HepG2 (cell line): ENCODE results near the gene VWA1. TPM values are rescaled to one million over a fixed set of nuclear protein-coding genes. Genes with fewer than 3 reads are reported as not detected.

Source experiments
- CENPT ChIP-seq: sonication (generic); formaldehyde crosslinking; IDR thresholded peaks from 2 replicates; pipeline ENCODE4 v1.8.0; 2022; ENCODE audit warnings: low read depth, mild to moderate bottlenecking, moderate library complexity, missing genetic modification reagents
- E2F5 ChIP-seq: sonication (generic); formaldehyde crosslinking; conservative IDR thresholded peaks from 2 replicates; pipeline ENCODE4 v1.4.0; 2020; ENCODE audit warnings: missing genetic modification reagents
- GZF1 ChIP-seq: sonication (generic); formaldehyde crosslinking; IDR thresholded peaks from 2 replicates; pipeline ENCODE4 v1.5.1; 2020; ENCODE audit warnings: mild to moderate bottlenecking, missing genetic modification reagents
- HOXA9 ChIP-seq: sonication (generic); formaldehyde crosslinking; IDR thresholded peaks from 2 replicates; pipeline ENCODE4 v1.8.1; 2022; ENCODE audit warnings: missing genetic modification reagents, mild to moderate bottlenecking, moderate library complexity, borderline replicate concordance
- IRF9 ChIP-seq: sonication (generic); formaldehyde crosslinking; IDR thresholded peaks from 2 replicates; pipeline ENCODE4 v1.8.0; 2022; ENCODE audit warnings: missing genetic modification reagents, mild to moderate bottlenecking, borderline replicate concordance
- LBX2 ChIP-seq: sonication (generic); formaldehyde crosslinking; IDR thresholded peaks from 2 replicates; pipeline ENCODE4 v1.5.0; 2020; ENCODE audit warnings: missing genetic modification reagents, mild to moderate bottlenecking, borderline replicate concordance
- MZF1 ChIP-seq: sonication (generic); formaldehyde crosslinking; IDR thresholded peaks from 2 replicates; pipeline ENCODE4 v1.8.1; 2023; ENCODE audit warnings: mild to moderate bottlenecking, missing genetic modification reagents, borderline replicate concordance
- PHF20 ChIP-seq: sonication (generic); formaldehyde crosslinking; IDR thresholded peaks from 2 replicates; pipeline ENCODE4 v1.5.0; 2020; ENCODE audit warnings: mild to moderate bottlenecking, missing genetic modification reagents
- PHF5A ChIP-seq: IDR thresholded peaks from one replicate; pipeline ENCODE4 v1.6.1; 2018; ENCODE audit warnings: low read depth, missing genetic modification reagents; ENCODE audit not compliant: unreplicated experiment
- RBFOX2 ChIP-seq: fragments of 200-400 bp; formaldehyde crosslinking; IDR thresholded peaks from 2 replicates; pipeline ENCODE4 v1.6.1; 2017; ENCODE audit warnings: low read depth, mild to moderate bottlenecking, low read length
- SNAI1 ChIP-seq: sonication (generic); formaldehyde crosslinking; IDR thresholded peaks from 2 replicates; pipeline ENCODE4 v1.5.0; 2020; ENCODE audit warnings: mild to moderate bottlenecking, missing genetic modification reagents, borderline replicate concordance
- TOE1 ChIP-seq: sonication (generic); formaldehyde crosslinking; IDR thresholded peaks from 2 replicates; pipeline ENCODE4 v1.4.0; 2020; ENCODE audit warnings: mild to moderate bottlenecking, missing genetic modification reagents
- ZBTB33 ChIP-seq: sonication (generic); formaldehyde crosslinking; IDR thresholded peaks from 2 replicates; pipeline ENCODE4 v1.4.0; 2020; ENCODE audit warnings: missing genetic modification reagents
- ZNF180 ChIP-seq: sonication (generic); formaldehyde crosslinking; IDR thresholded peaks from 2 replicates; pipeline ENCODE4 v1.4.0; 2020; ENCODE audit warnings: low read depth, missing genetic modification reagents, borderline replicate concordance
- ZNF766 ChIP-seq: sonication (generic); formaldehyde crosslinking; IDR thresholded peaks from 2 replicates; pipeline ENCODE4 v1.5.0; 2020; ENCODE audit warnings: missing genetic modification reagents, borderline replicate concordance
- ZNF768 ChIP-seq: sonication (generic); formaldehyde crosslinking; IDR thresholded peaks from 2 replicates; pipeline ENCODE4 v1.4.0; 2020; ENCODE audit warnings: missing genetic modification reagents
- ZNF788 ChIP-seq: sonication (generic); formaldehyde crosslinking; IDR thresholded peaks from 2 replicates; pipeline ENCODE4 v1.5.0; 2020; ENCODE audit warnings: mild to moderate bottlenecking, missing genetic modification reagents, borderline replicate concordance
- ZSCAN20 ChIP-seq: sonication (generic); formaldehyde crosslinking; IDR thresholded peaks from 2 replicates; pipeline ENCODE4 v1.4.0; 2020; ENCODE audit warnings: missing genetic modification reagents, mild to moderate bottlenecking, borderline replicate concordance
- polyA plus RNA-seq, 8 experiments: library from polyadenylated mRNA; depleted of rRNA in 3 of 8; stranded (reverse) in 7 of 8; unstranded in 1 of 8; fragments of >200 nt; fragmentation: Illumina TruSeq in 4 of 8; extraction: Trizol in 4 of 8; gene quantifications; 2 replicates each; pipeline versions ENCODE4 v1.2.1 to v1.2.3, GENCODE V29; 2011 to 2016; ENCODE audit warnings: low read depth in 4 of 8, missing spikeins in 1 of 8, mixed read lengths in 1 of 8; ENCODE audit not compliant: insufficient read depth in 1 of 8
- total RNA-seq, 5 experiments: library from RNA; depleted of rRNA; stranded (reverse); fragments of >200 nt; fragmentation: Illumina TruSeq; extraction: Trizol; gene quantifications; 2 replicates each; pipeline ENCODE4 v1.2.3, GENCODE V29; 2016; ENCODE audit warnings: low read depth in 1 of 5
- TF ChIP-seq, protein P1 (sequence below): sonication (generic); formaldehyde crosslinking; IDR thresholded peaks from 2 replicates; pipeline ENCODE4 v1.4.0; 2020; ENCODE audit warnings: missing genetic modification reagents, borderline replicate concordance
- TF ChIP-seq, protein P2 (sequence below): sonication (generic); formaldehyde crosslinking; IDR thresholded peaks from 2 replicates; pipeline ENCODE4 v1.5.0; 2020; ENCODE audit warnings: missing genetic modification reagents

Gene VWA1
- total and polyA plus RNA-seq, 2 of the 13 experiments (the other 11 are each of a cell fraction or from before 2014, with no cell fraction given): 40.9 to 57.5 TPM

DNA sequence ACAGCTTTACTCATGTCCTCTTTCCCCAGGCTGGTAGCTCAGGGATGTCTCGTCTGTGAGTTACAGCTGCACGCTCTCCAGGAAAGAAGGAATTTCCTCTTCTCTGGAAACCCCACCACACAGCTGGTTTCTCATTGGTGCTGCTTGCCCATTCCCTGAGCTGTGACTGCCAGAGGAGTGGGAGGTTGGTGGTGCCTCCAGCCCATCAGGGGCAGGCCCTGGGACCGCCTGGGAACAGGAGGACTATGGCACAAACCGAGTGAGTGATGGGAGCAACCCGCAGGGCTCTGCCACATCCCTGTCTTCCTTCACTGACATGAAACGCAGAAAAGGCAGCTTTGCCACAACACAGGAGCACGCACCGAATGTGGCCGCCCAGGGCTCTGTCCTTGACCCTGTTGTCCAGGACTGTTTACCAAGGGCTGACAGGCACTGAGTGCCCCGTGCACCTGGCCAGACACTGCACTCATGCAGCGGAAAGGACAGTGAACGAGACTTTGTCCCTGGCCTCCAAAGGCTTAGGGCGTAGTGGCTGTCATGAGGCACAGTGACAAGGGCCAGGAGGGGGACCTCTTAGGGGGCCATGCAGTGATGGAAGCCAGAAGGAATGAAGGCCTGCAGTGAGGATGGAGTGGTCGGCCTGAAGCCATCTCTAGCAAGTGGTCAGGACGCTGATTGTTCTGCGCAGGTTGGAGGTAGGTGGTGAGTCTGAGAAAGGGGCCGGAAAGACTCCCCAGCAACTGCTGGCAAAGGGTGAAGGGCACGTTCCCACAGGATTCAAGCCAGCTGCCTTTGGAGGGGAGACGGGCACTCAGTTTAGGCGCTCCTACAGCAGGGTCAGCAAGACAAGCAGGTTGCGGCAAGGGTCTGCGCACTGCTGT lies 34.7 kb upstream of the VWA1 start (continued):
- TF ChIP-seq, protein P1, sequence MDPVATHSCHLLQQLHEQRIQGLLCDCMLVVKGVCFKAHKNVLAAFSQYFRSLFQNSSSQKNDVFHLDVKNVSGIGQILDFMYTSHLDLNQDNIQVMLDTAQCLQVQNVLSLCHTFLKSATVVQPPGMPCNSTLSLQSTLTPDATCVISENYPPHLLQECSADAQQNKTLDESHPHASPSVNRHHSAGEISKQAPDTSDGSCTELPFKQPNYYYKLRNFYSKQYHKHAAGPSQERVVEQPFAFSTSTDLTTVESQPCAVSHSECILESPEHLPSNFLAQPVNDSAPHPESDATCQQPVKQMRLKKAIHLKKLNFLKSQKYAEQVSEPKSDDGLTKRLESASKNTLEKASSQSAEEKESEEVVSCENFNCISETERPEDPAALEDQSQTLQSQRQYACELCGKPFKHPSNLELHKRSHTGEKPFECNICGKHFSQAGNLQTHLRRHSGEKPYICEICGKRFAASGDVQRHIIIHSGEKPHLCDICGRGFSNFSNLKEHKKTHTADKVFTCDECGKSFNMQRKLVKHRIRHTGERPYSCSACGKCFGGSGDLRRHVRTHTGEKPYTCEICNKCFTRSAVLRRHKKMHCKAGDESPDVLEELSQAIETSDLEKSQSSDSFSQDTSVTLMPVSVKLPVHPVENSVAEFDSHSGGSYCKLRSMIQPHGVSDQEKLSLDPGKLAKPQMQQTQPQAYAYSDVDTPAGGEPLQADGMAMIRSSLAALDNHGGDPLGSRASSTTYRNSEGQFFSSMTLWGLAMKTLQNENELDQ: no peak
- peak; percentile 82; the same call in 1 of the 2 replicates for TF ChIP-seq ZSCAN20 (CRISPR knock-in tag)
- TF ChIP-seq, protein P2, sequence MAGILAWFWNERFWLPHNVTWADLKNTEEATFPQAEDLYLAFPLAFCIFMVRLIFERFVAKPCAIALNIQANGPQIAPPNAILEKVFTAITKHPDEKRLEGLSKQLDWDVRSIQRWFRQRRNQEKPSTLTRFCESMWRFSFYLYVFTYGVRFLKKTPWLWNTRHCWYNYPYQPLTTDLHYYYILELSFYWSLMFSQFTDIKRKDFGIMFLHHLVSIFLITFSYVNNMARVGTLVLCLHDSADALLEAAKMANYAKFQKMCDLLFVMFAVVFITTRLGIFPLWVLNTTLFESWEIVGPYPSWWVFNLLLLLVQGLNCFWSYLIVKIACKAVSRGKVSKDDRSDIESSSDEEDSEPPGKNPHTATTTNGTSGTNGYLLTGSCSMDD (CRISPR knock-in tag): 0 out of 2 replicates have a peak, but pooled peaks have one; percentile 59
- TF ChIP-seq PHF5A (CRISPR knock-in tag): peak; percentile 99
- peak; percentile 47 for TF ChIP-seq RBFOX2
- peak; percentile 88 for TF ChIP-seq ZBTB33 (CRISPR knock-in tag)
- TF ChIP-seq IRF9 (CRISPR knock-in tag): peak; percentile 98
- peak; percentile 95 for TF ChIP-seq ZNF788 (CRISPR knock-in tag)
- peak; percentile 80; the same call in 1 of the 2 replicates for TF ChIP-seq TOE1 (CRISPR knock-in tag)
- peak; percentile 93 for TF ChIP-seq ZNF766 (CRISPR knock-in tag)
- TF ChIP-seq MZF1 (CRISPR knock-in tag): peak; percentile 59; the same call in 1 of the 2 replicates
- peak; percentile 36; the same call in 1 of the 2 replicates for TF ChIP-seq SNAI1 (CRISPR knock-in tag)
- peak; percentile 71 for TF ChIP-seq PHF20 (CRISPR knock-in tag)
- peak; percentile 55; the same call in 1 of the 2 replicates for TF ChIP-seq CENPT (CRISPR knock-in tag)
- TF ChIP-seq ZNF180 (CRISPR knock-in tag): no peak
- TF ChIP-seq LBX2 (CRISPR knock-in tag): no peak
- TF ChIP-seq HOXA9: peak; percentile 86; the same call in 1 of the 2 replicates
- 0 out of 2 replicates have a peak, but pooled peaks have one; percentile 13 for TF ChIP-seq ZNF768 (CRISPR knock-in tag)
- no peak for TF ChIP-seq E2F5 (CRISPR knock-in tag)
- peak; percentile 75 for TF ChIP-seq GZF1 (CRISPR knock-in tag)
